Measurements from ENCODE around the gene CMIP.

DNA sequence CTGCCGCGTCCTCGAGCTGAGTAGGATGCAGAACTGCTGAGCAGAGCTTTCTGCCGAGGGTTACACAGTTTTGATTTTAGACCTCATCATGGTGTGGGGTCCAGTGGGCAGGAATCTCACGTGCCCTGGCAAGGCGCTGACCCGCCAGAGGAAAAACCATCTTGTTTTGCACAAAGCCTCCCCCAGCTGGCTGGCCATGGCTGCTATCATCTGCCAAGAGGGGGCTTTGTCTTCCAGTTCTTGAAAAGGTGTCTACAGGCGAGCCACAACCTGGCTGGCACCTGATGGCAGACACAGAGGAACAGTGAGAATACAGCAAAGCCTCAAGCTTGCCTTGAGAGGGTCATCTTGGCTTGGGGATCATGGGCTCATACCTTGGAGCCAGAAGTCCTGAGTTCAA is 118.3 kb downstream of the CMIP start:
- TF ChIP-seq, protein P1, sequence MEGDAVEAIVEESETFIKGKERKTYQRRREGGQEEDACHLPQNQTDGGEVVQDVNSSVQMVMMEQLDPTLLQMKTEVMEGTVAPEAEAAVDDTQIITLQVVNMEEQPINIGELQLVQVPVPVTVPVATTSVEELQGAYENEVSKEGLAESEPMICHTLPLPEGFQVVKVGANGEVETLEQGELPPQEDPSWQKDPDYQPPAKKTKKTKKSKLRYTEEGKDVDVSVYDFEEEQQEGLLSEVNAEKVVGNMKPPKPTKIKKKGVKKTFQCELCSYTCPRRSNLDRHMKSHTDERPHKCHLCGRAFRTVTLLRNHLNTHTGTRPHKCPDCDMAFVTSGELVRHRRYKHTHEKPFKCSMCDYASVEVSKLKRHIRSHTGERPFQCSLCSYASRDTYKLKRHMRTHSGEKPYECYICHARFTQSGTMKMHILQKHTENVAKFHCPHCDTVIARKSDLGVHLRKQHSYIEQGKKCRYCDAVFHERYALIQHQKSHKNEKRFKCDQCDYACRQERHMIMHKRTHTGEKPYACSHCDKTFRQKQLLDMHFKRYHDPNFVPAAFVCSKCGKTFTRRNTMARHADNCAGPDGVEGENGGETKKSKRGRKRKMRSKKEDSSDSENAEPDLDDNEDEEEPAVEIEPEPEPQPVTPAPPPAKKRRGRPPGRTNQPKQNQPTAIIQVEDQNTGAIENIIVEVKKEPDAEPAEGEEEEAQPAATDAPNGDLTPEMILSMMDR (IDR thresholded peaks at IDR 0.05), result no peak
- no peak for TF ChIP-seq POLR2A (IDR thresholded peaks at IDR 0.05)
